C4-2B (cell line): Measurements from ENCODE around the gene PDCD5.

Experiments used
- CTCF ChIP-seq: fragments of 450-650 bp; conservative IDR thresholded peaks from 2 replicates; pipeline ENCODE4 v1.5.1; 2017; ENCODE audit warnings: mild to moderate bottlenecking
- ZFX ChIP-seq: fragments of 450-650 bp; IDR thresholded peaks from 2 replicates; pipeline ENCODE4 v1.6.1; 2017

- no peak for TF ChIP-seq CTCF
- no peak for TF ChIP-seq ZFX
Observed at GRCh38 chr19:32606289-32606688, 25.3 kb downstream of the PDCD5 start.
